DMS153 treated with DMSO at 0.1 percent for 48 hours (cell line): ENCODE data around the gene HBA1.
"Not testable (repeated sequence)": the region's sequence is repeated elsewhere in the genome, so short reads cannot be mapped to it uniquely, and the experiment has no call there.

Experiments used
- DNase-seq: peaks from one replicate; lab custom pipeline; 2025; ENCODE audit not compliant: unreplicated experiment; lab: John Stamatoyannopoulos, UW

Gene HBA1

GRCh38 chr16:176477-177382 is at the start of gene HBA1:
Gene HBA1, plus strand, starts transcription at chr16:176680. Its CDS starts 37 bp downstream, at chr16:176717.
- not testable (repeated sequence) for DNase-seq

GRCh38 chr16:129075-129474 is 47.4 kb upstream of the HBA1 start:
- DNase-seq, result no peak

- no peak for DNase-seq
Measured at GRCh38 chr16:130533-131173, 45.8 kb upstream of the HBA1 start.

- no peak for DNase-seq
Measured at GRCh38 chr16:132120-132519, 44.4 kb upstream of the HBA1 start.

DNA sequence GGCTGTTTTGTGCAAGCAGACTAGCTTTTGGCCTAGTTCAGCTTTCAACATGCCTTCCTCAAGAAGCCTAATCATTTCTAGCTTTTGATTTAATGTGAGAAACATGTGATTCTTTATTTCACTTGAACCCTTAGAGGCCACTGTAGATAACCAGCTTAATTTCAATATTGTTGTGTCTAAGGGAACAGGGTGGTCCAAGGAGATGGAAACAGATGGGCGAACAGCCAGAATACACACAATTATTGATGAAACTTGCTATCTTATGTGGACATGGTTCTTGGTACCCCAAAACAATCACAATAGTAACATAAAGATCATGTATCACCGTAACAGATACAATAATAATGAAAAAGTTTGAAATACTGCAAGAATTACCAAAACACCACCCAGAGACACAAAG is 42.8 kb upstream of the HBA1 start:
- no peak for DNase-seq

GRCh38 chr16:138049-138417 is 38.4 kb upstream of the HBA1 start:
- no peak for DNase-seq

DNA sequence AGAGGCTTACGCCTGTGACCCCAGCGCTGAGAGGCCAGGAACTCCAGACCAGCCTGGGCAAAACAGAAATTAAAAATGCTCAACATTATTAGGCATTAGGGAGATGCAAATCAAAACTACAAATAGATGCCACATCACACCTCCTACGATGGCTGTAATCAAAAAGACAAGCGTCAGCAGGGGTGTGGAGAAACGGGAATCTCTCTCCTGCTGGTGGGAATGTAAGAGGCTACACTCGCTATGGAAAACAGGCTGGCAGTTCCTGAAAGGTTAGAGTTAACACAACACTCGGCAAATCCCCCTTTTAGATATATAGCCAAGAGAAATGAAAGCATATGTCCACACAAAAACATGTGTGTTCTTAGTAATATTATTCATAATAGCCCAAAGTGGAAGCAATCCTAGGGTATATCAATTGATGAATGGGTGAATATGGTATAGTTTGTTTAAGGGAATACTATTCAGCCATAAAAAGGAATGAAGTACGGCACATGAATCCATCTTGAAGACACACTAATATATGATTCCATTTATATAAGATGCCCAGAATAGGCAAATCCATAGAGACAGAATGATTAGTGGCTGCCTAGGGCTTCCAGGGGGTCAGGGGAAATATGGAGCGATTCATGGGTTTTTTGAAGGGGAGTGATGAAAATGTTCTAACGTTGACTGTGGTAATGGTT is 36.2 kb upstream of the HBA1 start:
- no peak for DNase-seq

DNA sequence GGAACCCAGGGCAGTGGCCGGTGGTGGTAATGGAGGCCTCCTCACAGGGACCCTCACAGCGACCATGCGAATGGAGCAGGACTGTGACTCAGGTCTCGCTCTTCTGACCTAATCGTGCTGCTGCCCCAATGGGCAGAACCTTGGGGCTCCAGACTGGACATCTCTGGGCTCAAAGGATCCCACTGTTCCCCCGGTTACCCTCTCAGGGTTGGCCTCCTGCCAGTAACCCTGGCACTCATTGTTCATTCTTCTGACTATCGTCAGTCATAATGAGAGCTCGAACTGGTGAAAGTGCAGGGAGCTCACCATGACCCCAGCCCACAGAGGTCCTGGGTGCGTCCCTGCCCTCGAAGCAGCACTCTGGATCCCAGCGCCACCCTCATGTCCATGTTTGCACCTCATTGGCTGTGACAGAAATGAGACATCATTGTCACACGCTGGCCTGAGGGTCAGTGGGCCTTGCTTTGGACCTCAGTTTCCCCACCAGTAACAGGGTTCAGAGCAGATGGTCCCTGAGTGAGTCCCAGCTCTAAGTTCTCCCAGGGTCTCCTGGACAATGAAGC is 34.0 kb upstream of the HBA1 start:
- no peak for DNase-seq

DNA sequence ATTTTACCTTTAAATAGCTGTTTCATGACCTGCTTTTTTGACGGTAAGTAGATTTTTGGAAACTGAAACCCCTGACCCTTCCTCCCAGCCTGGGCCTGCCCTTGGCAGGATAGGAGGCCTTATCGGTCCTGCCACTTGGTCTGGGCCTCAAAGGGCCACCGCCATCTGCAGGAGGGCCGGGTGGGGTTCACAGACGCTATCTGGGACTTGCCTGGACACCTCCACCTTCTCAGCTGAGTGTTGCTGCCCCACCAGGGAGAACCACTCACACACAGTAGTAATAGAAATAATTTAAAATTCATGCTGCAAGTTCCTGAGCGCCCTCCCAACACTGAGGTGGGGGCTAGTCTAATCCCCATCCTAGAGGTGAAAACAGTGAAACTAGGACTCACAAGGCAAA is 33.4 kb upstream of the HBA1 start:
- DNase-seq, result no peak

- DNase-seq, result no peak
Measured at GRCh38 chr16:143456-143855, 33.0 kb upstream of the HBA1 start.

DNA sequence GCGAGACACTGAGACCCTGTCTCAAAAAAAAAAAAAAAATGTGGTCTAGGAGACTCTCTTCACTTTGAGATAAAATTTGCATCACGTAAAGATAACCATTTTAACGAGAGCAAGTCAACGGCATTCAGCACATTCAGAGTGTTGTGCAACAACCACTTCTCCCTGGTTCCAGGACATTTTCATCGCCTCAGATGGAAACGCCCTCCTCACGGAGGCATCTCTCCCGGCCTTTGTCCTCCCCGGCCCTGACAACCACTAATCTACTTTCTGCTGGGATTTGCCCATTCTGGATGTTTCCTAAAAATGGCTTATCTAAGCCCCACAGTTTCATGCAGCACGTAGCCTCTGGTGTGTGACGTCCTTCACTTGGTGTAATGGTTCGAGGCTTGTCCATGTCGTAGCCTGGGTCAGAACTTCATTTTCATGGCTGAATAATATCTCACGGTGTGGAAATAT is 31.7 kb upstream of the HBA1 start:
- no peak for DNase-seq

DNA sequence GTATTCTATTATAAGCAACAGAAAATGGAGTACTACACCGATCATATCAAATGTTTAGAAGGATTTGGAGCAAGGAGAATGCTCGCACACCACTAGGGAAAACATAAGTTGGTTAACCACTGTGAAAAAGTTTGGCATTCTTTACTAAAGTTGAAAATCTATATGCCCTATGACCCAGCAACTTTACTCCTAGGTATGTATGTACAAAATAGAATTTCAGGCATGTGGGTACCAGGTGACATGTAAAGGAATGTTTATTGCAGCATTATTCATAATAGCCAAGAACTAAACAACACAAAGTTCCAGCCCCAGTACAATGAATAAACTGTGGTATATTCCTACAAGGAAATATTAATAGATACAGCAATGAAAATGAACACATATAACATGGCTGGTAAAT is 29.8 kb upstream of the HBA1 start:
- no peak for DNase-seq

- DNase-seq, result no peak
Measured at GRCh38 chr16:149024-149660, 27.3 kb upstream of the HBA1 start.

DNA sequence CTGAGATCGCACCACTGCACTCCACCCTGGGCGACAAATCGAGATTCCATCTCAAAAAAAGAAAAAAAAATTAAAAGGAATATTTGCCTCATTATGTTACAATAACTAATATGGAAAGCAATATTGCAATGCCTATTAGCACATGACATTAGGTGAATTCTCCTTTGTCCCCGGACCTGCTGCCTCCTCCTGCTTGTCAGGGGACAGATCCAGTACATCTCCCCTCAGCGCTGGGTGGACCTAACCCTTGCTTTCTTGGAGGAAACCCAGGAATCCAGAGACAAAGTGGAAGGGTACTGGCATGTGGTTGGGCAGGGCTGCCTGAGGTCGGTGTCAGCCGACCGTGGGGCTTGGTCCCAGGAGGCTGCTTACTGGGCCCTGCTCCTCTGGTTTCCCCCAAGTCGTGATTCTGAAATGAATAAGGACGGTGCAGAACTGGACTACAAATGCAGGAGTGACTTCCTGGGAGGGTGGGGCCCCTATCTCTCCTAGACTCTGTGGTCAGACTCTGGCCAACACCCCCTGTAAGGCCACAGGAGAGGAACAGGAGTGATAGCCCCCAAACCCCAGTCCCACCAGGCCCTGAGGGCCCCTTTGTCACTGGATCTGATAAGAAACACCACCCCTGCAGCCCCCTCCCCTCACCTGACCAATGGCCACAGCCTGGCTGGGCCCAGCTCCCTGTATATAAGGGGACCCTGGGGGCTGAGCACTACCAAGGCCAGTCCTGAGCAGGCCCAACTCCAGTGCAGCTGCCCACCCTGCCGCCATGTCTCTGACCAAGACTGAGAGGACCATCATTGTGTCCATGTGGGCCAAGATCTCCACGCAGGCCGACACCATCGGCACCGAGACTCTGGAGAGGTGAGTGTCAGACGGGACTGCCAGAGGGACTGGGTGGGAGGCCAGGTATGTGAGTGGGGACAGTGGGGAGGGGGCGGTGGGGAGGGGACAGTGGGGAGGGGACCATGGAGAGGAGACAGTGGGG is 24.0 kb upstream of the HBA1 start, which contains the start of gene HBZ:
HBZ (plus strand) TSS at position 504 of the 988 bp plus-strand sequence; CDS start at position 770, 266 bp downstream.
- DNase-seq, result no peak

GRCh38 chr16:153129-153521 is 23.4 kb upstream of the HBA1 start:
- not testable (repeated sequence) for DNase-seq

GRCh38 chr16:153550-154216 is 22.8 kb upstream of the HBA1 start:
- DNase-seq, result not testable (repeated sequence)

DNA sequence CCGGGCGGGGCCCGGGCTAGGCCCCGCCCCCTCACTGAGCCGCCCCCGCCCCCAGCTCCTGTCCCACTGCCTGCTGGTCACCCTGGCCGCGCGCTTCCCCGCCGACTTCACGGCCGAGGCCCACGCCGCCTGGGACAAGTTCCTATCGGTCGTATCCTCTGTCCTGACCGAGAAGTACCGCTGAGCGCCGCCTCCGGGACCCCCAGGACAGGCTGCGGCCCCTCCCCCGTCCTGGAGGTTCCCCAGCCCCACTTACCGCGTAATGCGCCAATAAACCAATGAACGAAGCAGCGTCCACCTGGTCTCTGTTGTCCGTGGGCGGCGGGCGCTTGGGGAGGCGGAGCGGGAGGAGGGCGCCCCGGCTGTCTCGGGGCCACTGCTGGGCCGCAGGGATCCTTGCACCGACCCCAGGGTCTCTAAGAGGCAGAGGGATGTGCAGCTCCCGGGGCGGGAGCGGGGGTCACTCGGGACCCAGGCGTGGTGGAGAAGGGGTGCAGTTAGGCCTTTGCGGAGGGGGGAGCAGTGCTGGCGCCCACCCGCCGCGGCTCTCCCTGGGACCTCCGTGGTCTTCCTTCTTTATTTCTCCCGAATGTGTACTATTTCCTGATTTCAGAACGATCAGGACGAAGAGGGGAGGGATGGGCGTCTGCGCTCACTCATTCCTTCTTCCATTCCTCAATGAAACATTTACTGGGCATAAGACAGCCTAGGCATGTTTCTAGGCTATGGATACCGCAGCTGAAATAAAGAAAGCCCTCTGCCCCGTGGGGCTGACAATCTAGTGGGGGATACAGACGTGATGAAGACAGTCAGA is 22.1 kb upstream of the HBA1 start:
- no peak for DNase-seq

DNA sequence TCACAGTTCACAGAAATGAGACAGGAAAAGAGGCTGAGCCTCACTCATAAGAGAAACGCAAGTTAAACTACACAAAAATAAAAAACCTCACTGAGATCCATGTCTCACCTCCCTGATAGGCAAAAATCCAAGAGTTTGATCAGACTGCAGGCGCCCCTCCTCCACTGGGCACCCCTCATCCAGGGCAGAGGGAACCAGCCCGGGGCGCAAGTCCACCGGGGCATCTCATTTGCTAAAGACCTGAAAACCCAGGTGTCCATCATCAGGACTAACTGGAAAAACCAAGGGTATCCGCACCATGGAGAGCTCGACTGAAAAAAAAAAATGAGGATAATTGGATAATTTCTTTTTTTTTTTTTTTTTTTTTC is 21.5 kb upstream of the HBA1 start:
- DNase-seq, result no peak
